ENCODE measurements around the gene NOX3.
A peak's percentile ranks its signal among the peaks of the same experiment; 100 is the strongest.

NOX3 gene

GRCh38 chr6:155432293-155432692 lies 23.3 kb downstream of the NOX3 start:
- DNase-seq: no peak

- no peak for DNase-seq
Measured at GRCh38 chr6:155429321-155429893, 26.2 kb downstream of the NOX3 start.

- no peak for DNase-seq
Measured at GRCh38 chr6:155426408-155426945, 29.2 kb downstream of the NOX3 start.

- no peak for DNase-seq
Measured at GRCh38 chr6:155424181-155424580, 31.5 kb downstream of the NOX3 start.

- DNase-seq: no peak
Measured at GRCh38 chr6:155422635-155423034, 33.0 kb downstream of the NOX3 start.

GRCh38 chr6:155420492-155420891 lies 35.1 kb downstream of the NOX3 start:
- no peak for DNase-seq

GRCh38 chr6:155419161-155419560 lies 36.5 kb downstream of the NOX3 start:
- DNase-seq: no peak

- no peak for DNase-seq
Measured at GRCh38 chr6:155418017-155418761, 37.5 kb downstream of the NOX3 start.

GRCh38 chr6:155417454-155417853 lies 38.2 kb downstream of the NOX3 start:
- DNase-seq: no peak

- DNase-seq: no peak
Measured at GRCh38 chr6:155415953-155416352, 39.7 kb downstream of the NOX3 start.

- no peak for DNase-seq
Measured at GRCh38 chr6:155414049-155414448, 41.6 kb downstream of the NOX3 start.

GRCh38 chr6:155412335-155412734 lies 43.3 kb downstream of the NOX3 start:
- DNase-seq: no peak

GRCh38 chr6:155411154-155412052 lies 44.2 kb downstream of the NOX3 start:
- DNase-seq: peak; percentile 80

- DNase-seq: no peak
Measured at GRCh38 chr6:155409391-155409790, 46.2 kb downstream of the NOX3 start.

- DNase-seq: no peak
Measured at GRCh38 chr6:155408981-155409380, 46.7 kb downstream of the NOX3 start.

- no peak for DNase-seq
Measured at GRCh38 chr6:155408231-155408630, 47.4 kb downstream of the NOX3 start.

GRCh38 chr6:155406801-155407200 lies 48.8 kb downstream of the NOX3 start:
- no peak for DNase-seq

GRCh38 chr6:155404937-155405336 lies 50.7 kb downstream of the NOX3 start:
- no peak for DNase-seq

GRCh38 chr6:155402656-155403304 lies 52.9 kb downstream of the NOX3 start:
- no peak for DNase-seq

- no peak for DNase-seq
Measured at GRCh38 chr6:155400654-155400965, 55.0 kb downstream of the NOX3 start.

- DNase-seq: no peak
Measured at GRCh38 chr6:155399745-155400653, 55.6 kb downstream of the NOX3 start.
